Activated CD4-positive, alpha-beta memory T cell treated with anti-CD3 and anti-CD28 coated beads, Interleukin-2, amount 10 ng/mL, durations not matched to agents 7 days and 5 days (primary cell): Measurements from ENCODE around the gene KHK. TPM values are rescaled to one million over a fixed set of nuclear protein-coding genes. Genes with fewer than 3 reads are reported as not detected.

Experiments used
- CTCF ChIA-PET: fragments of 350-600 bp; sonication (Branson Sonifier 250); formaldehyde crosslinking; loops from one replicate; lab custom pipeline; 2021; ENCODE audit warnings: antibody characterized with exemption, inconsistent platforms; lab: Charles Lee
- POLR2A ChIA-PET: fragments of 350-600 bp; sonication (Branson Sonifier 250); formaldehyde crosslinking; loops from one replicate; lab custom pipeline; 2021; ENCODE audit warnings: antibody characterized with exemption; lab: Charles Lee
- DNase-seq: peaks from one replicate; pipeline ENCODE4 v3.0.0-alpha.2; 2020
- H3K27ac Mint-ChIP-seq: one replicate; pipeline ENCODE4 v1.8.0; 2021; ENCODE audit warnings: mild to moderate bottlenecking, mixed read lengths
- H3K27me3 Mint-ChIP-seq: one replicate; pipeline ENCODE4 v1.8.0; 2021; ENCODE audit warnings: mixed read lengths
- H3K36me3 Mint-ChIP-seq: one replicate; pipeline ENCODE4 v1.8.0; 2021; ENCODE audit warnings: low read depth, mixed read lengths
- H3K4me1 Mint-ChIP-seq: one replicate; pipeline ENCODE4 v1.8.0; 2021; ENCODE audit warnings: mixed read lengths
- H3K4me3 Mint-ChIP-seq: one replicate; pipeline ENCODE4 v1.8.0; 2021; ENCODE audit warnings: mild to moderate bottlenecking, mixed read lengths
- H3K9me3 Mint-ChIP-seq: one replicate; pipeline ENCODE4 v1.8.0; 2021; ENCODE audit warnings: mixed read lengths
- total RNA-seq, 2 experiments: library from RNA; stranded (reverse); gene quantifications; one replicate each; pipeline ENCODE4 v1.2.3, GENCODE V29; 2021

Gene KHK
- total RNA-seq, 2 experiments from 2014 or later: 5.6 to 6.6 TPM

DNA sequence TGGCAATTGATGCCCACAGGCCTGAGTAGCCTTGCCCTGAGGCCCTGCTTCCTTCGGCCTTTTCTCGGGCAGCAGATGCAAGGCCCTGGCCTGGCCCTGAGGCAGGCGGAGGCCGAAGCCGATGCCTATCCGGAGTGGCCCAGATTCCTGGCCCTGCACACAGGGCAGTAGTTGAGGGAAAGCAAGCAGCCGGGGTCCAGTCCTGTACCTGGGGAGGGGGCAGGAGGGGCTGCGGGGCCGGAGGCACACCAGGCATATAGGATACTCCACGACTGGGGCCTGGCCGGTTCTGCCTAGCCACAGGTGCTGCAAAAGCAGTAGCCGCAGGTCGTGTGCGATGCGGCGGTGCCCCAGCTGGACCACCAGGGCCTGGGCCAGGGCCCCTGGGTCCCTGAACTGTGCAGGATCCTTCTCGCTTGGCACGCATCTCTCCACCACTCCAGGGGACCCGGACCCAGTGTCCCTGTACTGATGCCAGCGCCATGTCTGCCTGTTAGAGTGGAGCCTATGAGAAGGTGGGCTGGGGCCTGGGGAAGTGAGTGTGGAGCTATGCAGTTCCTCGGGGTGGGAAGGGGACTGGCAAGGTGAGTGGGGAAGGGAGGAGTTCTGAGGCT, 50.9 kb downstream of the KHK start:
- no peak overlapping the region for H3K4me3 Mint-ChIP-seq
- H3K27ac Mint-ChIP-seq: no peak overlapping the region
- no peaks in the 10 kb centered on the region for H3K9me3 Mint-ChIP-seq
- H3K4me1 Mint-ChIP-seq: peaks cover 25% of the 10 kb centered on the region
- ChIA-PET CTCF (interaction anchor here (1.5 kb wide), 1 partner anchor 32 kb away, joined by 3 read pairs; no protein-coding TSS in a partner anchor), POLR2A (interaction anchor here (0.8 kb wide), 1 partner anchor 9 kb away, joined by 3 read pairs; no protein-coding TSS in a partner anchor)
- peaks cover 4% of the 10 kb centered on the region for H3K27me3 Mint-ChIP-seq
- DNase-seq: no peak
- H3K36me3 Mint-ChIP-seq: peaks cover 16% of the 10 kb centered on the region

GRCh38 chr2:27138111-27138510, 51.5 kb downstream of the KHK start:
- H3K36me3 Mint-ChIP-seq: peaks cover 9% of the 10 kb centered on the region
- H3K4me1 Mint-ChIP-seq: peaks cover 18% of the 10 kb centered on the region
- H3K4me3 Mint-ChIP-seq: no peak overlapping the region
- H3K9me3 Mint-ChIP-seq: peaks cover 1% of the 10 kb centered on the region
- ChIA-PET POLR2A (no interaction called here), CTCF (interaction anchor here (1.5 kb wide), 1 partner anchor 32 kb away, joined by 3 read pairs; no protein-coding TSS in a partner anchor)
- H3K27me3 Mint-ChIP-seq: peaks cover 10% of the 10 kb centered on the region
- no peak overlapping the region for H3K27ac Mint-ChIP-seq
- DNase-seq: no peak

DNA sequence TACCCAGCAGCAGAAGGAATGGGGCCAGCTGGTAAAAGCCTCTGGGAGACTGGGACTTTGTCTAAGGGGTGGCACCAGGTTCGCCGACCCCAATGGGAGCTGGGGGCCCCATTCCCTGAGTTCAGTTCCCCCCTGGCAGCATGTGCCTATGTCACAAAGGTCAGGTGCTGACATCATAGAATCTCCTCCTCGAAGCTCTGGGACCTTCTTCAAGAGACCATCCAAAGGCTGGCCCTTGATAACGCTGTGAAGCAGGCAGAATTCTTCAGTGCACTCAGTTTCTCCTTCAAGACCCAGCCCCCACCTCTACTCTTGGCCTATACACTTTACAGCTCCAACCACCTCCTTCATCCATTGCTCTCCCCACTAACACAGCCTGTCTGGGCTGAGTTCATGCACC, 52.7 kb downstream of the KHK start, which contains the start of gene PRR30:
TSS of gene PRR30 (minus strand) at position 101 of the 400 bp plus-strand sequence. CDS start 1,081 bp downstream, outside the sequence.
- peaks cover 2% of the 10 kb centered on the region for H3K9me3 Mint-ChIP-seq
- H3K4me3 Mint-ChIP-seq: no peak within 1 kb of the TSS
- H3K4me1 Mint-ChIP-seq: peaks cover 11% of the 10 kb centered on the region
- H3K36me3 Mint-ChIP-seq: peaks cover 2% of the 10 kb centered on the region
- no peak for DNase-seq
- ChIA-PET POLR2A (interaction anchor here (0.9 kb wide), 1 partner anchor 15 kb away, joined by 3 read pairs; no protein-coding TSS in a partner anchor), CTCF (no interaction called here)
- no peak within 1 kb of the TSS for H3K27ac Mint-ChIP-seq
- H3K27me3 Mint-ChIP-seq: peaks cover 19% of the 10 kb centered on the region

GRCh38 chr2:27143285-27143684, 56.7 kb downstream of the KHK start:
- peaks cover 2% of the 10 kb centered on the region for H3K9me3 Mint-ChIP-seq
- H3K4me1 Mint-ChIP-seq: no peaks in the 10 kb centered on the region
- H3K27me3 Mint-ChIP-seq: peaks cover 20% of the 10 kb centered on the region
- H3K27ac Mint-ChIP-seq: no peak overlapping the region
- no peak for DNase-seq
- ChIA-PET POLR2A (no interaction called here), CTCF (no interaction called here)
- no peak overlapping the region for H3K4me3 Mint-ChIP-seq
- H3K36me3 Mint-ChIP-seq: no peaks in the 10 kb centered on the region

- Mint-ChIP-seq H3K4me3 (no peak overlapping the region), H3K9me3 (peaks cover 2% of the 10 kb centered on the region), H3K36me3 (no peaks in the 10 kb centered on the region), H3K27me3 (peaks cover 18% of the 10 kb centered on the region), H3K27ac (no peak overlapping the region), H3K4me1 (no peaks in the 10 kb centered on the region)
- no peak for DNase-seq
- POLR2A ChIA-PET: no interaction called here
- CTCF ChIA-PET: interaction anchor here (1.2 kb wide), 1 partner anchor 134 kb away, joined by 3 read pairs; no protein-coding TSS in a partner anchor
These were observed 59.1 kb downstream of the KHK start for GRCh38 chr2:27145682-27146081.

GRCh38 chr2:27147935-27148334, 61.4 kb downstream of the KHK start:
- CTCF ChIA-PET: no interaction called here
- no peak for DNase-seq
- no peak overlapping the region for H3K4me3 Mint-ChIP-seq
- no peak overlapping the region for H3K27ac Mint-ChIP-seq
- peaks cover 2% of the 10 kb centered on the region for H3K9me3 Mint-ChIP-seq
- peaks cover 12% of the 10 kb centered on the region for H3K27me3 Mint-ChIP-seq
- H3K36me3 Mint-ChIP-seq: no peaks in the 10 kb centered on the region
- H3K4me1 Mint-ChIP-seq: no peaks in the 10 kb centered on the region
- POLR2A ChIA-PET: no interaction called here

DNA sequence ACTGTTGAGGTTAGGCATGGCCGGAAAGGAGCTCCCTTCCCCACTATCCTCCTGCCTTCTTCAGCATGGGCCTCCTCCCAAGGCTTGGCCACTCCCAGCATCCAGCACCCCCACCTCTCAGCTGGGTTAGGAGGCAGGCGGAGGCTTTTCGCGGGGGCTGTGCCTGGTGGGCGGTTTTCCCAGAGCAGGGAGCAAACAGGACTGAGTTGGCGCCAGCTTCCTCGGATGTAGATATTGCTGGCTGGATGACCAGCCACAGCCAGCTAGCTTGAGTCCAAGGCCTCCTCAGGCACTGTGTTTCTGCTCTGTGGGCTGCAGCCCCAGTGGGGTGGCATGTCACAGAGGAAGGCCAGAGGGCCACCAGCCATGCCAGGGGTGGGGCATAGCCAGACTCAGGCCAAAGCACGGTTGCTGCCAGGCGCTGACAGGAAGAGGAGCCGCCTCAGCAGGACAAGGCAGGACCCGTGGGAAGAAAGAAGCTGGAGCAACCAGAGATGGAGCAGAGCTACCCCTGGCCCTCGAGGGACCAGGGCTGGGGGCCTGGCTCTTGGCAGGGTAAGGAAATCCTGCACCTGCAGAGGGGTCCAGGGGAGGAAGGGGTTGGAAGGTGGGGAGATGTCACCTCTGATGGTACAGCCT, 62.3 kb downstream of the KHK start, which contains the start of gene TCF23:
TSS of gene TCF23 (plus strand) at position 204 of the 639 bp plus-strand sequence. CDS start at position 334, 130 bp downstream.
- DNase-seq: no peak
- Mint-ChIP-seq H3K27ac (no peak within 1 kb of the TSS), H3K4me1 (no peaks in the 10 kb centered on the region), H3K27me3 (peaks cover 4% of the 10 kb centered on the region), H3K9me3 (no peaks in the 10 kb centered on the region), H3K4me3 (no peak within 1 kb of the TSS), H3K36me3 (no peaks in the 10 kb centered on the region)
- CTCF ChIA-PET: no interaction called here
- POLR2A ChIA-PET: no interaction called here

GRCh38 chr2:27149570-27150405, 63.2 kb downstream of the KHK start:
- ChIA-PET POLR2A (interaction anchor here (1.4 kb wide), 1 partner anchor 35 kb away, joined by 4 read pairs; no protein-coding TSS in a partner anchor), CTCF (interaction anchor here (1.2 kb wide), 1 partner anchor 16 kb away, joined by 3 read pairs; no protein-coding TSS in a partner anchor)
- peaks cover 1% of the 10 kb centered on the region for H3K27me3 Mint-ChIP-seq

More at GRCh38 chr2:27149570-27150405, 63.2 kb downstream of the KHK start:
- no peak overlapping the region for H3K4me3 Mint-ChIP-seq
- H3K36me3 Mint-ChIP-seq: no peaks in the 10 kb centered on the region
- no peaks in the 10 kb centered on the region for H3K4me1 Mint-ChIP-seq
- no peaks in the 10 kb centered on the region for H3K9me3 Mint-ChIP-seq
- DNase-seq: no peak
- no peak overlapping the region for H3K27ac Mint-ChIP-seq

Other genes starting within 250 kb of the KHK start
- gene DPYSL5, start 238.6 kb upstream of the KHK start, total RNA-seq: not detected
- gene MAPRE3, start 116.1 kb upstream of the KHK start, total RNA-seq: 1 to 10 TPM; 2.7 TPM
- 10 to 100 TPM; 80.4 to 80.7 TPM for gene TMEM214, start 53.8 kb upstream of the KHK start, total RNA-seq
- 10 to 100 TPM; 16.9 to 18.3 TPM for gene AGBL5, start 35.1 kb upstream of the KHK start, total RNA-seq
- gene OST4, start 15.1 kb upstream of the KHK start, total RNA-seq: 100 to 1,000 TPM; 305 to 312 TPM
- gene EMILIN1, start 8.2 kb upstream of the KHK start, total RNA-seq: under 1 TPM; 0.70 to 0.78 TPM
- gene CGREF1, start 32.4 kb downstream of the KHK start, total RNA-seq: 1 to 10 TPM in 1 of 2 experiments, under 1 TPM in 1; 0.75 to 1.2 TPM
- under 1 TPM; 0.13 to 0.20 TPM for gene ABHD1, start 37.0 kb downstream of the KHK start, total RNA-seq
- gene PREB, start 47.9 kb downstream of the KHK start, total RNA-seq: 10 to 100 TPM; 67.4 to 72.7 TPM
- not detected for gene PRR30, start 52.6 kb downstream of the KHK start, total RNA-seq
- not detected for gene TCF23, start 62.2 kb downstream of the KHK start, total RNA-seq
- gene ATRAID, start 125.3 kb downstream of the KHK start, total RNA-seq: 10 to 100 TPM; 94.9 to 97.8 TPM
- 10 to 100 TPM; 20.8 to 23.6 TPM for gene SLC5A6, start 125.5 kb downstream of the KHK start, total RNA-seq
- 10 to 100 TPM; 39.7 TPM for gene CAD, start 130.6 kb downstream of the KHK start, total RNA-seq
- under 1 TPM; 0.45 TPM for gene SLC30A3, start 176.3 kb downstream of the KHK start, total RNA-seq
- not detected for gene DNAJC5G, start 188.7 kb downstream of the KHK start, total RNA-seq
- gene TRIM54, start 195.7 kb downstream of the KHK start, total RNA-seq: under 1 TPM in 1 of 2 experiments, not detected in 1; 0.13 TPM
- gene UCN, start 221.7 kb downstream of the KHK start, total RNA-seq: 1 to 10 TPM; 2.2 to 3.0 TPM
- gene MPV17, start 236.3 kb downstream of the KHK start, total RNA-seq: 10 to 100 TPM; 83.3 to 83.9 TPM